Measurements from ENCODE around the gene TEX30. TPM values are rescaled to one million over a fixed set of nuclear protein-coding genes. Genes with fewer than 3 reads are reported as not detected.

Gene TEX30
- total RNA-seq, result 10.1 TPM

GRCh38 chr13:102773441-102774213 is at the start of gene TEX30:
Gene TEX30 (minus strand): TSS chr13:102773786. CDS start chr13:102770026, 3,760 bp downstream.
- TF ChIP-seq POLR2A (IDR thresholded peaks at IDR 0.05) (peak in 1 of 2 donors; percentile 76), CTCF (IDR thresholded peaks at IDR 0.05) (no peak), POLR2AphosphoS5 (IDR thresholded peaks at IDR 0.05; ENCODE audit: insufficient read depth in 1 of 2, low read depth in 1 of 2) (peak in 1 of 2 donors; percentile 77)
- no peaks in the 10 kb centered on the region for H3K36me3 ChIP-seq
- peaks cover 16% of the 10 kb centered on the region for H3K4me1 ChIP-seq
- no peaks in the 10 kb centered on the region for H3K27me3 ChIP-seq
- H3K27ac ChIP-seq, result peak within 1 kb of the TSS; percentile 75
- peak within 1 kb of the TSS; percentile 76 to 82 for H3K4me3 ChIP-seq
- DNase-seq (ENCODE audit: extremely low spot score in 2 of 2), result no peak
- H3K9me3 ChIP-seq, result no peaks in the 10 kb centered on the region
- intact Hi-C loops (cut with DNase I), result no loop called here

- intact Hi-C loops (cut with DNase I), result no loop called here
- Histone ChIP-seq H3K27me3 (no peaks in the 10 kb centered on the region), H3K36me3 (peaks cover 0 to 30% of the 10 kb centered on the region in 2 donors), H3K9me3 (no peaks in the 10 kb centered on the region), H3K4me3 (no peak overlapping the region), H3K27ac (no peak overlapping the region), H3K4me1 (no peaks in the 10 kb centered on the region)
- no peak for DNase-seq (ENCODE audit: extremely low spot score in 2 of 2)
- no peak for TF ChIP-seq POLR2AphosphoS5 (IDR thresholded peaks at IDR 0.05; ENCODE audit: insufficient read depth in 1 of 2, low read depth in 1 of 2)
- no peak for TF ChIP-seq POLR2A (IDR thresholded peaks at IDR 0.05)
These were observed 44.3 kb upstream of the TEX30 start for GRCh38 chr13:102817907-102818306.

GRCh38 chr13:102817241-102817640 is 43.7 kb upstream of the TEX30 start:
- Histone ChIP-seq H3K9me3 (no peaks in the 10 kb centered on the region), H3K36me3 (peaks cover 0 to 25% of the 10 kb centered on the region in 2 donors), H3K4me1 (no peaks in the 10 kb centered on the region), H3K27ac (no peak overlapping the region), H3K27me3 (no peaks in the 10 kb centered on the region), H3K4me3 (no peak overlapping the region)
- intact Hi-C loops (cut with DNase I), result no loop called here
- no peak for DNase-seq (ENCODE audit: extremely low spot score in 2 of 2)
- no peak for TF ChIP-seq POLR2A (IDR thresholded peaks at IDR 0.05)
- TF ChIP-seq CTCF (IDR thresholded peaks at IDR 0.05), result no peak
- TF ChIP-seq POLR2AphosphoS5 (IDR thresholded peaks at IDR 0.05; ENCODE audit: insufficient read depth in 1 of 2, low read depth in 1 of 2), result no peak

- Histone ChIP-seq H3K36me3 (peaks cover 0 to 20% of the 10 kb centered on the region in 2 donors), H3K4me3 (no peak overlapping the region), H3K9me3 (no peaks in the 10 kb centered on the region), H3K4me1 (no peaks in the 10 kb centered on the region), H3K27ac (no peak overlapping the region), H3K27me3 (no peaks in the 10 kb centered on the region)
- no peak for DNase-seq (ENCODE audit: extremely low spot score in 2 of 2)
- TF ChIP-seq CTCF (IDR thresholded peaks at IDR 0.05), result no peak
- intact Hi-C loops (cut with DNase I), result no loop called here
These were observed 43.1 kb upstream of the TEX30 start for GRCh38 chr13:102816708-102817107.

- no peaks in the 10 kb centered on the region for H3K9me3 ChIP-seq
- peaks cover 0 to 20% of the 10 kb centered on the region in 2 donors for H3K36me3 ChIP-seq
- intact Hi-C loops (cut with DNase I), result no loop called here
- TF ChIP-seq POLR2A (IDR thresholded peaks at IDR 0.05), result no peak
- TF ChIP-seq CTCF (IDR thresholded peaks at IDR 0.05), result no peak
- no peak for TF ChIP-seq POLR2AphosphoS5 (IDR thresholded peaks at IDR 0.05; ENCODE audit: insufficient read depth in 1 of 2, low read depth in 1 of 2)
- H3K27ac ChIP-seq, result no peak overlapping the region
- no peak for DNase-seq (ENCODE audit: extremely low spot score in 2 of 2)
- H3K4me3 ChIP-seq, result no peak overlapping the region
- no peaks in the 10 kb centered on the region for H3K27me3 ChIP-seq
- no peaks in the 10 kb centered on the region for H3K4me1 ChIP-seq
These were observed 42.2 kb upstream of the TEX30 start for GRCh38 chr13:102815788-102816187.

Data from vagina (tissue), 2 donors.